IPS-NIHi7 (cell line): Measurements from ENCODE around the gene KRT36.
A peak's percentile ranks its signal among the peaks of the same experiment; 100 is the strongest.

ENCODE experiments used
- DNase-seq: peaks from one replicate; pipeline ENCODE4 v3.0.0; 2012; ENCODE audit warnings: mixed read lengths; ENCODE audit errors: extremely low spot score

The KRT36 gene

DNA sequence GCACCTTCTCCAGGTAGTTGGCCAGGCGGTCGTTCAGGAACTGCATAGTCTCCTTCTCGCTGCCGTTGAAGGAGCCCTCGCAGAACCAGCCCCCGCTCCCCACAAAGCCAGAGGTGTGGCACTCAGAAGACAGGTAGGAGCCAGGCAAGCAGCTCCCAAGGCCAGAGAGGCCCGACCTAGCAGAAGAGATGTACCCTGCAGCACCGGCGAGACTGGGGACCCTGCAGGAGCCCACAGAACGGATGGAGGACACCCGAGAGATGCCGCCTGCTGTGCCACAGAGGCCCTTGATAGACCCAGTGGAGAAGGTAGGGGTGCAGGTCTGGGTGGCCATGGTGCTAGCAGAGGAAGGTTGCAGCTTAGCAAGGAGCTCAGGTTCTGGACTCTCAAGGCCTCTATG is at the start of gene KRT36:
Gene KRT36 (minus strand): TSS at position 380 of the 400 bp plus-strand sequence. CDS start 46 bp downstream, at position 334.
- no peak for DNase-seq

DNA sequence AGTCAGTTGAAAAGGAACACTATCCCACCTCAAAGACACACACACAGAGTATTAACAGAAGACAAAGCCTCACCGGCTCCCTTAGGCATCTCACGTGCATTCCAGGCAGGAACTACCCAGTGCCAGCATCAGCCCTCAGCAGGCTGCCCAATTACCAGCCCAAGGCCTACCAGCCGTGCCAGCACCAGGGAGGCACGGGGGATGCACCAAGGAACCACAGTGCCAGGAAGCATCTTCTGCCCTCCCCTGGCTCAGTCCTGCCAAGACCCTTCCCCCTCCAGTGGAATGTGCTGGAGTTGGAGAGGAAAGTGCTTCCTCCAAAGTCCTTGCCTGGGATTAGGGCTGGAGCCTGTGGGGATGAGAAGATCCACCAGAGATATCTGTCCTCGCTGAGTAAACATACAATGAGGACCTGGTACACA is 49.4 kb upstream of the KRT36 start:
- DNase-seq: no peak

DNA sequence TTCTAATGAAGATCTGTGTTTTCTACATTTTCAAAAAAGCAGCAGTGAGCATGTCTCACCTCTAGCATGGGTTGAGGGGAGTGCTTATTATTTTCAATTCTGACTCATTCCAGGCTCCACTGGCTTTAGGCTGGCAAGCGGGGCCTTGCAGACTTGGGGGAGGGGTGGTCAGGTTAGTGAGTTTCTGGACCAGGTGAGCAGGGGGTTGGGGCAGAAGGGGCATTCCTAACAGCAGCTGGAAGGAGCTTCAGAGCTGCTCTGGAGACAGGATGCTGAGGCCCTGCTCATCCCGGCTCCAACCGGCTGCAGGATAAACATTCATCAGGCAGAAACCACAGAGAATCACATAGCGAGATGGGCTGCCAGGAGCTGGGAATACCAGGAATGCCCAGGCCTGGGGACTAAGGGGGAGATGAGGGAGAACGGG is 48.9 kb upstream of the KRT36 start:
- no peak for DNase-seq

GRCh38 chr17:41537990-41538389 is 48.3 kb upstream of the KRT36 start:
- DNase-seq: no peak

DNA sequence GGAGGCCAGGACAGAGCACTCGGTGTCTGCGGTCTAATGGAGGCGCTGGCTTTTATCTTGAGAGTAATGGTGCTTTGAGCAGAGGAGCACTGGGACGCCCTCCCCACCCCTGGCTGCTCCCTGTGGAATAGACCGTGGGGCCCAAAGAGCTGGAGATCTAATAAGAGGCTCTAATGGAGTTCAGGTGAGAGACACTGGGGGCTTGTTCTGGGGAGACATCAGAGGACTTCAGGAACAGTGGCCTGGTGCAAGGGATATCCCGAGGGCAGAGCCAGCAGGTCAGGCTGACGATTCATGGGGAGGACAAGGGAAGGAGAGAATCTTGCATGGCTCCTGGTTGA is 47.9 kb upstream of the KRT36 start:
- no peak for DNase-seq

DNA sequence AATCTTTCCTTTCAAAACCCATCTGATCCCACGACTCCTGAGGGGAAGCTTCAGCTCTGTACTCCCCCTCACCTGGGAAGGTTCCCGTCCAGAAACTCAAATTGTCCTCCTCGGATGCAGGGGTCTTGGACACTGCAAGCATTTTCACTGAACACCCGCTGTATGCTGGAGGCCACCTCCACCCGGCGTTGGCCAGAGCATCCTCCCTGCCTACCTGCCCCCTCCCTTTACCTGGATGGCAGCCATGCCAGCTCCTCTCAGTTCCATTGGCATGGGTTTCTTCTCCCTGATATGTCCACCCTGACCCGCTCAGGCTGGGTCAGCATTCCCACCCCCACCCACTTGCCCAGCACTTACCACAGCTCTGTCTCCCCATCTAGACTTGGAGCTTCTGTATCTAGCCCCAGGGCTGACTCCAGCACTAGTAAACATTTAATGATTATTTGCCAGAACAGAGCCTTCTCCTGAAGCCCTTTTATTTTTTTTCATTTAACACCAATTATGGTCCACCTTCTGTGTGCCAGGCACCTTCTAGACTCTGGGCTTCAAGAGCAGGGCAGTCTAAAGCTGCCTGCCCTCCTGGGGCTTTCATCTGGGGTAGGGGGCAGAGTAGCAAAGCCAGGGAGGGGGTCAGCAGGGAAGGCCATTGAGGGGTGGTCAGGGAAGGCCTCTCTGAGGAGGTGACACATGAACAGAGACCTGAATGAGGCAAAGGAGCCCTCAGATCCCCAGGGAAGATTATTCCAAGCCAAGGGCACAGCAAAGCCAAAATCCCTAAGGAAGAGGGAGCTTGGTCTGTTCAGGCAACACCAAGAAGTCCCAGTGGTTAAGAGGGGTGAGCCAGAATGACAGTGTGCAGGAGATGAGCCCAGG is 47.3 kb upstream of the KRT36 start:
- no peak for DNase-seq

DNA sequence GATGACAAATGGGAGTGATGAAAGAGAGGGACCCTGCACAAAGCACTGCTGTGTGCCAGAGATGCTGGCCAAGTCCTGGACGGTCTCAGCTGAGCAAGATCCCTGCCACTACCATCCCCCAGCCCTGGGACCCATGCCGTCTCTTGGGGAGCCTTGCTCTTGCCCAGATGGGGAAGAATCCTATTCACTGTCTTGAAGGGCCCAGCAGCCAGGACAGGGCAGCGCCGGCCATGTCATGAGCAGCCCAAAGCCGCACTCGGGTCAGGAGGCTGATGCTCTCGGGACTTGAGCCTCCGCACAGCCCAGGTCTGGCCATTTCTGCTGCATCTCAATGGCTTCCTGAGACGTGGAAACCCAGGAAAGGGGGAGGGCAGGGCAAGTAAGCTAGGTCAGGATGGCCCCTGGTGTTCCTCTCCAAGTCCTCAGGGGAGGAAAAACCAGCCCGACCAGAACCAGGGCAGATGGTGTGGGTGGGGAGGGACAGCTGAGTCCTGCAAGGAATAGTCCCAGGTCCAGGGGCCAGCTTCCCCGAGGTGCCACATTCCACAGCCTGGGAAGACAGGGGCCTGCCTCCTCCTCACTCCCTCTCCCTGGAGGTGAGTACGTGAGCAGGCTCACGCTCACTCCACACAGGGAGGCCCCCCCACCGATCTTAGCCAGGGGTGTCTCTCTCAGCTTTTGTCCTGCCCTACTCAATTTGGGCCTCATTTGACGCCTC is 46.2 kb upstream of the KRT36 start:
- peak; percentile 50 for DNase-seq

- no peak for DNase-seq
Observed at GRCh38 chr17:41534899-41535546, 45.3 kb upstream of the KRT36 start.

DNA sequence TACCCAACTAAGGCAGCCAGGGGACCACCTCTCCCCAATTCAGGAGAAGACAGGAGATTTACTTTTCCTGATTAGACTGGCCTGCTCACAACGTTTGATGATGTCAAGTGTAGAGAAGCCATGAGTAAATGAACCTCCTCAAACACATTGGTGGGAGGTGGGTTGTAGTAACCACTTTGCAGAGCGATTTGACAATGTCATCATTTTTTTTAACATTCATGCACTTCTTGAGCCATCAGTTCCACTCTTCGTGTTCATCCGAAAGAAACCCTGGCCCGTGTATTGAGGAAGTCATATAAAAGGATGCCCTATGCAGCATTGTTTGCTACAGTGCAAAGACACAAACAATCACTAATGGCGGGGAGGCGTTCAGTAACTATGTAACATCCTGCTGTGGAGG is 43.9 kb upstream of the KRT36 start:
- no peak for DNase-seq

GRCh38 chr17:41532947-41533570 is 43.3 kb upstream of the KRT36 start:
- no peak for DNase-seq

DNA sequence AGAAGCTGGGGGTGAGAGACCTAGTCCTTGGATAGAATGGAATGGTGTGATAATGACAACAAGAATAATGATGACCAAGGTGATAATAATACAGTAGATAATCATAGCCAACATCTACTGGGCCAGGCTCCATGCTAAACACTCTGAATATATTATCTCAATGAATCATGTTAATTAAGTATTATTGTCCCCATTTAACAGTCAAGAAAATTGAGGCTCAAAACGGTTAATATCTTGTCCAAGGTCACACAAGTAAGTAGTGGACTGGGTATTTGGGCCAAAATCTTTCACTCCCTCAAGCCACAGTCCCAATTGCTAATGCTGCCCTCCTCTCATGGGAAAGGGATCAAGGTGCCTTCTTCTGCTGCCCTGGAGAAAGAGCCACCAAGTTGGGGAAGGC is 42.3 kb upstream of the KRT36 start:
- no peak for DNase-seq

DNA sequence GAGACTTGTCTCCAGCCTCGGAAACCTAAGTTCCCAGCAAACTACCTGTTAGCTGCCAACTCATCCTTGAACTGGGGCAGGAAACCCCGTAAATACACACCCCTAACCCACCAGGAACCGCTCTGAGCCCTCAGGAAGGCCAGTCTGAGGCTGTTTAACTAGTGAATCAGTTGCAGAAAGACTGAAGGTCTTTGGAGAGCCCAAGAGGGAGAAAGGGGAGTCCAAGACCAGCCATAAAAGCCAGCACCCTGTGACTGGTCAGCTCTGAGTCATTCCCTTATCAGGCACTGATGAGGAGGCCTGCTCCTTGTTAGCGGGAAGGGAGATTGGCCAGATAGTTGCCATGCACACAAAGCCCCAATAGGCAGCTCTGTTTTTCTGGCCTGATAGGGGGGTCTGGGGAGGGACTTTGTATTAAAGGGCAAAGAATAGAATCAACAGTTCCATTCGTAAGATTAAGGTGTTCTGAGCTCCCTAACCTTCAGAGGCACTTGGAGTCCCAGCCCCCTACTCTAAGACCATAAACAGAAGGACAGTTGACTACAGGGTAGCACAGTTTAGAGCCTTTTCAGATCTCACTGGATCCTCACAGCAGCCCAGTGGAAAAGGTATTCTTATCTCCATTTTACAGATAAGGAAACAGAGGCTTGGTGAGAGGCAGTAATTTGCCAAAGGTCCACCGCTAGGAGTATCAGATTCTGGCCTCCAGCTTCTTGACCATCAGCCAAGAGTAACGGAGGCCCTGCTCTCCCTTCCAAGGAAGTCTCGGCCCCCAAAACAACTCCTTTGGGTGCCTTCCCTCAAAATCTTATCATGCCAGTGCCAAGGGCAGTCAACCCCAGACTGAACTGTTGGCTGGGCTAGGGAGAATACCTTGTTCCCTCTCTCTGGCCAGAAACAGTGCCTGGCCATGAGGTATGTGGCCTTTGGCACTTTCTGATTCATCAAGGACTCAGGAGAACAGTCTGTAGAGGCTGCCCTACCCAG is 40.6 kb upstream of the KRT36 start:
- peak; percentile 27 for DNase-seq

DNA sequence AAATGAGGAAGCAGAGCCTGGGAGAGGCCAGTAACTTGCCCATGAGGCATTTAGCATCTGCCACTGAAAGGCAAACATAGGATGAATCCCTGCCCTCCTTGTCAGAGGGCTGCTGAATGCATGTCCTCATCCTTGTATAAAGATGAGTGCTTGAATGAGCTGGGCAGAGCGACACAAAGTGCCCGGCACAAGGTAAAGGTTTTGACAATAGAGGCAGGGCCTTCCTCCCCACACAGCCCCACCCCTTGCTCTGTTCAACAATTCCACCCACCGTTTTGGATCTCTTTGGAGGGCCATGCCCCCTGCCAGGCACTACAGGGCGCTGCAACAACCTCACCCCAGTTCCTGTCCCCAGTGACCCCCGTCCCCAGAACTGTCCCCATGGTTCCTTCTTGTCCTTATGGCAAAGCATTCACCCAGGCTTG is 39.8 kb upstream of the KRT36 start:
- DNase-seq: no peak

DNA sequence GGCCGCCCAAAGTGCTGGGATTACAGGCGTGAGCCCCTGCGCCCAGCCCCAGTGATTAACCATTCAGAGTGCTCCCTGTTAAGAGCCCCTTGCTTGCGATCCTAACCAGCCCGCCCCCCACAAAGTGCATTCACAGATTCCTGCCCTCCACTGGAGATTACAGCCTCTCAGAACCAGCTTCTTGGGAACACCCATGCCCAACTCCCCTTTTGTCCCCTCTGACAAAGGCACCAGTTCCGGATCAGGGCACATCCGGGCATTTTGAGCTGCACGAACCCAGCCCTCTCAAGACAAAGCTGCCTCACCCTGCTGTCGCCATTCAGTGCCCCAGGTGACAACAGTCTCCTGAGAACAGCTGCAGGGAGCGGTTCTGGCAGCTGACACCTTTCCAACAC is 39.2 kb upstream of the KRT36 start:
- no peak for DNase-seq

- peak; percentile 46 for DNase-seq
Observed at GRCh38 chr17:41527063-41528023, 37.6 kb upstream of the KRT36 start.

GRCh38 chr17:41524261-41524660 is 34.6 kb upstream of the KRT36 start:
- DNase-seq: no peak

- DNase-seq: no peak
Observed at GRCh38 chr17:41523787-41524186, 34.1 kb upstream of the KRT36 start.

- no peak for DNase-seq
Observed at GRCh38 chr17:41523225-41523593, 33.5 kb upstream of the KRT36 start.

GRCh38 chr17:41522301-41523224 is 32.9 kb upstream of the KRT36 start:
- no peak for DNase-seq
